GM12865 (cell line): Measurements from ENCODE around the gene PRSS2.

Experiments
- DNase-seq: peaks from one replicate; pipeline ENCODE4 v3.0.0; 2010; ENCODE audit warnings: low read depth
- H3K4me3 ChIP-seq: 2 replicates; pipeline ENCODE4 v1.5.1; 2011; ENCODE audit warnings: mild to moderate bottlenecking, low read depth, low read length, control low read depth
- CTCF ChIP-seq: IDR thresholded peaks from 2 replicates; pipeline ENCODE4 v1.5.1; 2011; ENCODE audit warnings: low read length, control low read depth, low read depth, inconsistent platforms; ENCODE audit not compliant: insufficient read depth; ENCODE audit errors: missing control alignments

Gene PRSS2

GRCh38 chr7:142795339-142795863 is 24.6 kb downstream of the PRSS2 start:
- DNase-seq, result no peak
- TF ChIP-seq CTCF, result no peak
- no peak overlapping the region for H3K4me3 ChIP-seq

GRCh38 chr7:142796001-142796500 is 25.3 kb downstream of the PRSS2 start:
- peak overlapping the region; percentile 69 for H3K4me3 ChIP-seq
- no peak for TF ChIP-seq CTCF
- DNase-seq, result no peak

- peak; percentile 31 for DNase-seq
Measured at GRCh38 chr7:142796501-142797390, 26.0 kb downstream of the PRSS2 start.

GRCh38 chr7:142797391-142798377 is 26.9 kb downstream of the PRSS2 start:
- TF ChIP-seq CTCF, result no peak
- peak; percentile 23 for DNase-seq
- H3K4me3 ChIP-seq, result peak overlapping the region; percentile 69

More at GRCh38 chr7:142796501-142797390, 26.0 kb downstream of the PRSS2 start:
- TF ChIP-seq CTCF, result no peak
- H3K4me3 ChIP-seq, result peak overlapping the region; percentile 69

GRCh38 chr7:142798451-142799436 is 28.0 kb downstream of the PRSS2 start:
- no peak for TF ChIP-seq CTCF
- no peak overlapping the region; the same call in 1 of the 2 replicates for H3K4me3 ChIP-seq
- DNase-seq, result no peak

GRCh38 chr7:142799437-142799835 is 28.7 kb downstream of the PRSS2 start:
- no peak for DNase-seq
- no peak overlapping the region for H3K4me3 ChIP-seq
- no peak for TF ChIP-seq CTCF
